Neutrophil (primary cell): Measurements from ENCODE around the gene PUSL1.

Source experiments
- H3K27ac ChIP-seq: fragments of 200-600 bp; sonication (generic); 2 replicates; pipeline ENCODE4 v1.5.1; 2016; ENCODE audit warnings: mild to moderate bottlenecking, moderate library complexity
- H3K27me3 ChIP-seq: fragments of 200-600 bp; sonication (generic); 2 replicates; pipeline ENCODE4 v1.6.0; 2016; ENCODE audit warnings: mild to moderate bottlenecking
- H3K36me3 ChIP-seq: fragments of 200-600 bp; sonication (generic); 2 replicates; pipeline ENCODE4 v1.5.1; 2017
- H3K4me1 ChIP-seq, 2 experiments: fragments of 200-600 bp in 1 of 2; sonication (generic) in 1 of 2; 1 replicate in 1 of 2; 2 replicates in 1 of 2; pipeline versions ENCODE4 v1.5.1 to v1.6.1; 2013 to 2016; ENCODE audit warnings: low read depth in 1 of 2, low read length in 1 of 2, mild to moderate bottlenecking in 1 of 2, moderate library complexity in 1 of 2; ENCODE audit not compliant: control insufficient read depth in 1 of 2, insufficient read depth in 1 of 2
- H3K4me3 ChIP-seq, 2 experiments: fragments of 200-600 bp in 1 of 2; sonication (generic) in 1 of 2; 1 replicate in 1 of 2; 2 replicates in 1 of 2; pipeline ENCODE4 v1.5.1; 2013 to 2016; ENCODE audit warnings: low read depth in 1 of 2, low read length in 1 of 2, mild to moderate bottlenecking in 1 of 2, moderate library complexity in 1 of 2
- H3K9me3 ChIP-seq: fragments of 200-600 bp; sonication (generic); 2 replicates; pipeline ENCODE4 v1.5.1; 2016
- TF ChIP-seq, protein P1 (sequence below): fragments of 200-600 bp; sonication (generic); IDR thresholded peaks from 2 replicates; pipeline ENCODE4 v1.5.1; 2016; ENCODE audit warnings: antibody characterized with exemption

Gene PUSL1

DNA sequence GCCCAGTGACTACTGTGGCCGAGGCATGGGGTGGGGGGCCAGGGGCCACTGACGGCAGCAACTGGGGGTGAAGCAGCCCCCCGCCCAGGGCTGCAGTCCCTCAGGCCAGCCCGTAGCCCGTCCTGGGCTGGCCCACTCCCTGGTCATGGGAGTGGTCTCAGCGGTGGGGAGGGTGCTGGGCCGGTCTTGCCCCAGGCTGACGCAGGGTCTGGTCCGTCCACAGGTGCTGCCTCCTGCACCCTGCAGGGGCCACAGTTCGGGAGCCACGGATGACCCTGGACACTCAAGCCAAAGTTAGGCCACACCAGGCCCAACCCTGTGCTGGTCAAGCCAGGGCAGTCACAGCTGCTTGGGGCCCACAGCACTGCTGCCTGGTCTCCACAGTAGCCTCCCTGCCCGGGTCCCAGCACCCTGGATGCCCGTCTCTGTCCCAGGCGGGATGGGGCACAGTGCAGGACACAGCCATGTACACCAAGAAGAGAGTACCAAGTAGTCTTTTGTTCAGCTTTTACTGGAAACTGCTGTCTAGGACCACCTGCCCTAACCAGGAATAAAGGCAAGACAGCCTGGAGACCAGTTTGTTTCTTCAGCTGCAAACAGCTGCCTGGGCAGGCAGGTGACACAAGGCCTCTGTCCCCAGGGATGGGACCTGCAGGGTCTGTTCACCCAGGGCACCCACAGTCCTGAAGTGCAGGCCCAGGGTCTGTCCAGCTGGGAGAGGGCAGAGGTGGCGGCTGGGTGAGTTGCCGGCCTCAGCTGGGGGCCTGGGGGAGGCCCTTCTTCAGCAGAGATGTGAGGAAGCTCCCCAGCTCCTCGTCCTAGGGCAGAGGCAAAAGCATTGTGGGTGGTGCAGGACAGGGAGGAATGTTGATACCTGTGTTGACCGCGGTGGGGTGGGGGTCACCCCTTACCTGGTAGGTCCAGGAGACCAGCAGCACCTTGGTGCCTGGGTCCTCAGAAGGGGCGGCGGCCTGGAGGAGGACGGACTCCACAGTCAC lies 3.0 kb downstream of the PUSL1 start:
- Histone ChIP-seq H3K27me3 (peaks cover 4% of the 10 kb centered on the region), H3K4me1 (peaks cover 19 to 22% of the 10 kb centered on the region in 2 experiments), H3K27ac (no peak overlapping the region), H3K36me3 (peaks cover 64% of the 10 kb centered on the region), H3K9me3 (no peaks in the 10 kb centered on the region), H3K4me3 (no peak overlapping the region)
- TF ChIP-seq, protein P1, sequence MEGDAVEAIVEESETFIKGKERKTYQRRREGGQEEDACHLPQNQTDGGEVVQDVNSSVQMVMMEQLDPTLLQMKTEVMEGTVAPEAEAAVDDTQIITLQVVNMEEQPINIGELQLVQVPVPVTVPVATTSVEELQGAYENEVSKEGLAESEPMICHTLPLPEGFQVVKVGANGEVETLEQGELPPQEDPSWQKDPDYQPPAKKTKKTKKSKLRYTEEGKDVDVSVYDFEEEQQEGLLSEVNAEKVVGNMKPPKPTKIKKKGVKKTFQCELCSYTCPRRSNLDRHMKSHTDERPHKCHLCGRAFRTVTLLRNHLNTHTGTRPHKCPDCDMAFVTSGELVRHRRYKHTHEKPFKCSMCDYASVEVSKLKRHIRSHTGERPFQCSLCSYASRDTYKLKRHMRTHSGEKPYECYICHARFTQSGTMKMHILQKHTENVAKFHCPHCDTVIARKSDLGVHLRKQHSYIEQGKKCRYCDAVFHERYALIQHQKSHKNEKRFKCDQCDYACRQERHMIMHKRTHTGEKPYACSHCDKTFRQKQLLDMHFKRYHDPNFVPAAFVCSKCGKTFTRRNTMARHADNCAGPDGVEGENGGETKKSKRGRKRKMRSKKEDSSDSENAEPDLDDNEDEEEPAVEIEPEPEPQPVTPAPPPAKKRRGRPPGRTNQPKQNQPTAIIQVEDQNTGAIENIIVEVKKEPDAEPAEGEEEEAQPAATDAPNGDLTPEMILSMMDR = no peak

GRCh38 chr1:1312450-1313314 lies 4.3 kb downstream of the PUSL1 start:
- H3K36me3 ChIP-seq = peaks cover 71% of the 10 kb centered on the region
- TF ChIP-seq, protein P1 = no peak
- no peaks in the 10 kb centered on the region for H3K9me3 ChIP-seq

GRCh38 chr1:1313500-1314236 lies 5.3 kb downstream of the PUSL1 start:
- H3K9me3 ChIP-seq = no peaks in the 10 kb centered on the region
- no peak overlapping the region for H3K4me3 ChIP-seq
- peaks cover 9 to 10% of the 10 kb centered on the region in 2 experiments for H3K4me1 ChIP-seq
- TF ChIP-seq, protein P1 = no peak
- peaks cover 81% of the 10 kb centered on the region for H3K36me3 ChIP-seq
- H3K27me3 ChIP-seq = peaks cover 4% of the 10 kb centered on the region
- no peak overlapping the region for H3K27ac ChIP-seq

More at GRCh38 chr1:1312450-1313314, 4.3 kb downstream of the PUSL1 start:
- Histone ChIP-seq H3K4me3 (no peak overlapping the region), H3K4me1 (peaks cover 9 to 12% of the 10 kb centered on the region in 2 experiments), H3K27ac (no peak overlapping the region), H3K27me3 (peaks cover 4% of the 10 kb centered on the region)

- H3K36me3 ChIP-seq = peaks cover 87% of the 10 kb centered on the region
- no peaks in the 10 kb centered on the region for H3K9me3 ChIP-seq
- peaks cover 5% of the 10 kb centered on the region in 2 experiments for H3K4me1 ChIP-seq
- H3K4me3 ChIP-seq = no peak overlapping the region
- H3K27me3 ChIP-seq = peaks cover 4% of the 10 kb centered on the region
- no peak overlapping the region for H3K27ac ChIP-seq
- TF ChIP-seq, protein P1 = no peak
Measured at GRCh38 chr1:1314237-1314586, 5.8 kb downstream of the PUSL1 start.
